ENCODE data around the gene PBX2.
"Not testable (repeated sequence)": the region's sequence is repeated elsewhere in the genome, so short reads cannot be mapped to it uniquely, and the experiment has no call there.

The PBX2 gene

DNA sequence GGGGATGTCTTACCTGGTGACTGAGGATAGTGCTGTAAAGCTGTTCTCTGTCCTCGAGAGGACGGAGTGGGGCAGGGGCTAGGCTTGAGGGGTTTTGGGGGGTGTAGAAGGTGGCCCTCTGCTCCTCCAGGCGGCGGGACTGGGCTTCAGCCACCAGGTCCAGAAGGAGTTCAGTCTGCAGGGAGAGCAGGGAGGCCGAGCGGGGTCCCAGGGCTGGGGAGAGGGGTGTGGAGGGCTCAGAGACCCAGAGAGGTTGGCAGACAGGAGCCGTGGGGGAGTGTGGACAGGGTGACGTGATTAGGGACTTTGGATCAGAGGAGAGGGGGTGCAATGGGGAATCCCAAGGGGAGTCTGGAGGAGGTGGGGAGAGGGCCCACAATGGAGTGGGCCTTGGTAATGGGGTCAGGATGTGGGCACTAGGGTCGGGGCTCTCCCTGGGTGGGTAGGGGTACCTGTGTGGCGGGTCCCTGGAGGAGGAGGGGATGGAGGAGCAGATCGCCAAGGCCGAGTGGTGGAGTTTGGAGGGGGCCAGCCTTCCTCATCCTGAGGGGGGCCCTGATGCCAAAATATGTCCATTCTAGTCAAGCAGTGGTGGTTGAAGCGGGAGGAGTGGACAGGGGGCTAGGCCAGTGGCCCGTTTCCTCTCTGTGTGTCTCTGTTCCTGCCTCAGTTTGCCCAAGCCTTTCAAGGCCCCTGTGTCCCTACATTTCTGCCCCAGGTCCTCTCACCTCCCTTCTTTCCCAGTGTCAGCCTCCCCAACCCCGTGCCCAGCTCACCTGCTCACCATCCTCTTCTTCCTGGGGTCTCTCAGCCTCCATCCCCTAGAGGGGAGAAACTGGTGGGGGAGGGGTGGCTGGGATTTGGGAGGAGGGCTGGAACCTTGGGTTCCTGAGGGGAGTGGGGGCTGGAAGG, 1.9 kb upstream of the PBX2 start:
- TF ChIP-seq POLR2AphosphoS5 (IDR thresholded peaks at IDR 0.05; ENCODE audit: borderline replicate concordance, low read depth, low read length) (no peak), FOXP2 (optimal IDR thresholded peaks at IDR 0.05; ENCODE audit: control extremely low read depth, extremely low read length, insufficient read depth) (no peak), EZH2 (IDR thresholded peaks at IDR 0.05) (no peak)
- Histone ChIP-seq H3K4me3 (peak overlapping the region; percentile 69), H3K9ac (ENCODE audit: insufficient read length) (peak overlapping the region; percentile 66), H3K36me3 (ENCODE audit: insufficient read depth, low read length) (peaks cover 15% of the 10 kb centered on the region), H3K9me3 (ENCODE audit: low read depth, low read length) (no peaks in the 10 kb centered on the region), H3K27ac (peak overlapping the region; percentile 97)
- DNase-seq (ENCODE audit: low read depth, low spot score): no peak

DNA sequence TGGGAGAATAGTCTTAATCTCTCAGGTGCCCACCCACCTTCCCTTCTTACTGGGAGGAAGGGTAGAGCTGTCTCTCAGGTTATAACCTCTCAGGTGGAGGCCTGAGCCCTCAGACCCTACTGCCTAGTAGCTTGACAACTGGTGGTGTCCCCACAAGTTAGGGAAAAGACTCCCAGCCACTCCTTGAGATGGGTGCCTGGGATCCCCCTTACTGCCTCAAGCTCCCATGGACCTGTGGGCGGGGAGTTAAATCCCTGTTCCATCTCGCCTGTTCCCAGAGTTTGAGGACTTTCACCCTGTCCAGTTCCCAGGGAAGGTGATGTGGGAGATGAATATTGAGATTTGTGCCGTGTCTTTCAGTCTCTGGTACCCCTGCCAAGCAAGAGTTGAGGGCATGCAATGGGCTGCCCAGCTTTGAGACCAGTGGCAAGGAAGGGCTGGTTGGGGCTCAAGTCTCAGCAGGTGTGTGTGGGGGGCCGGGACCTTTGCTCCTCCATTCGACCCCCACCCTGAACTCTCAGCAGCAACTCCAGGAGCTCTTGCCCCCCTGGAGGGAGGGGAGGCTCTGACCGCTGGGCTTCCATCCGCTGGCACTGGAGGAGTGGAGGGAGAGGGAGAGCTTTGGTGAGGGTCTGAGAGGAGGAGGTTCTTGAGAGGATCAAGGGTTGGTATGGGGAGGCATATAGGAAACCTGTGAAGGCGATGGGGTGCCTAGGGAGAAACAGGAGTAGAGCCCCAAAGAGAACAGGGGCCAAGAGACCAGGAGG, 1.1 kb upstream of the PBX2 start:
- H3K9ac ChIP-seq (ENCODE audit: insufficient read length): peak overlapping the region; percentile 66

GRCh38 chr6:32189742-32190053, 304 bp downstream of the PBX2 start:
- Histone ChIP-seq H3K4me3 (peak overlapping the region; percentile 87), H3K27ac (peak overlapping the region; percentile 87)

More for the DNA sequence above, 1.1 kb upstream of the PBX2 start:
- DNase-seq (ENCODE audit: low read depth, low spot score): no peak
- Histone ChIP-seq H3K36me3 (ENCODE audit: insufficient read depth, low read length) (peaks cover 21% of the 10 kb centered on the region), H3K9me3 (ENCODE audit: low read depth, low read length) (no peaks in the 10 kb centered on the region), H3K27ac (peak overlapping the region; percentile 97), H3K4me3 (peak overlapping the region; percentile 87)
- TF ChIP-seq EZH2 (IDR thresholded peaks at IDR 0.05) (no peak), FOXP2 (optimal IDR thresholded peaks at IDR 0.05; ENCODE audit: control extremely low read depth, extremely low read length, insufficient read depth) (no peak)

DNA sequence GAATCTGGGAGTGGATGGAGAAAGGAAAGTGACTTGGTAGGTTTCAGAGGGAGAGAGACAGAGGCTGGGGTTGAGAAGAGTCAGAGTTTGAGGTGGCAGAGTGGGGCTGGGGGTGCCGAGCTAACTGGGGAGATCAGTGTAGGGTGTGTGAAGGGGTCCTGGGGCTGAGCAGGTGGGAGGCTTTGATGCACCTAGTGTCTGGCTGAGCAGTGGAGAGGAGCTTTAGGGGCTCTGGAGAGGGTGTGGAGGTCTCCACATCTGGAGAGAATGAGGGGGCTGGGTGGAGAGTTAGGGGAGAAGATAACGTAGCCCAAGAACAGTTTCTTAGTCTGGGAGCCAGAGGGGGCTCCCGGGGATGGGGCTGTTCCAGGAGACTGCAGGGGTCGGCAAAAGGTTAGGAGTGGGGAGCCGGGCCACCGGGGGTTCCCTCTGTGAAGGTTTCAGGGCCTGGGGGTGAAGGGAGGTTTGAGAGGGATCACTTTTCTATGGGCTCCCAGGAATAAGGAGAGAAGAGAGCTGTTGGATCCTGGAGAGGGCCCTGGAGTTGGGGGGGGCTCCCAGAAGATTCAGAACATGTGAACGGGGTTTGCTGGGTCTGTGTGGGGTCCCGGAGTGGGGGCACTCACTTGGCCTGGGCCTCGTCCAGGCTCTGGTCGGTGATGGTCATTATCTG, 797 bp downstream of the PBX2 start:
- H3K4me3 ChIP-seq: peak overlapping the region; percentile 87

More at GRCh38 chr6:32189742-32190053, 304 bp downstream of the PBX2 start:
- Histone ChIP-seq H3K9me3 (ENCODE audit: low read depth, low read length) (no peaks in the 10 kb centered on the region), H3K36me3 (ENCODE audit: insufficient read depth, low read length) (peaks cover 21% of the 10 kb centered on the region), H3K9ac (ENCODE audit: insufficient read length) (peak overlapping the region; percentile 90)
- no peak for DNase-seq (ENCODE audit: low read depth, low spot score)
- TF ChIP-seq POLR2AphosphoS5 (IDR thresholded peaks at IDR 0.05; ENCODE audit: borderline replicate concordance, low read depth, low read length) (no peak), EZH2 (IDR thresholded peaks at IDR 0.05) (no peak), FOXP2 (optimal IDR thresholded peaks at IDR 0.05; ENCODE audit: control extremely low read depth, extremely low read length, insufficient read depth) (no peak)

GRCh38 chr6:32188381-32189068, 1.5 kb downstream of the PBX2 start:
- no peak; the same call in 1 of the 2 replicates for TF ChIP-seq POLR2AphosphoS5 (IDR thresholded peaks at IDR 0.05; ENCODE audit: borderline replicate concordance, low read depth, low read length)
- TF ChIP-seq EZH2 (IDR thresholded peaks at IDR 0.05): no peak
- TF ChIP-seq FOXP2 (optimal IDR thresholded peaks at IDR 0.05; ENCODE audit: control extremely low read depth, extremely low read length, insufficient read depth): no peak
- H3K27ac ChIP-seq: peak overlapping the region; percentile 87
- DNase-seq (ENCODE audit: low read depth, low spot score): no peak

More for the DNA sequence above, 797 bp downstream of the PBX2 start:
- Histone ChIP-seq H3K27ac (peak overlapping the region; percentile 87), H3K9me3 (ENCODE audit: low read depth, low read length) (no peaks in the 10 kb centered on the region), H3K36me3 (ENCODE audit: insufficient read depth, low read length) (peaks cover 21% of the 10 kb centered on the region), H3K9ac (ENCODE audit: insufficient read length) (peak overlapping the region; percentile 90)
- no peak for DNase-seq (ENCODE audit: low read depth, low spot score)
- TF ChIP-seq EZH2 (IDR thresholded peaks at IDR 0.05) (no peak), POLR2AphosphoS5 (IDR thresholded peaks at IDR 0.05; ENCODE audit: borderline replicate concordance, low read depth, low read length) (no peak), FOXP2 (optimal IDR thresholded peaks at IDR 0.05; ENCODE audit: control extremely low read depth, extremely low read length, insufficient read depth) (no peak)

GRCh38 chr6:32187725-32188380, 2.1 kb downstream of the PBX2 start:
- not testable (repeated sequence) for DNase-seq (ENCODE audit: low read depth, low spot score); H3K9me3 ChIP-seq (ENCODE audit: low read depth, low read length); H3K27ac ChIP-seq
- peak overlapping the region; percentile 90 for H3K9ac ChIP-seq (ENCODE audit: insufficient read length)
- H3K36me3 ChIP-seq (ENCODE audit: insufficient read depth, low read length): peaks cover 30% of the 10 kb centered on the region
- peak overlapping the region; percentile 87; the same call in 1 of the 2 replicates for H3K4me3 ChIP-seq

More at GRCh38 chr6:32188381-32189068, 1.5 kb downstream of the PBX2 start:
- H3K36me3 ChIP-seq (ENCODE audit: insufficient read depth, low read length): peaks cover 24% of the 10 kb centered on the region
- no peaks in the 10 kb centered on the region for H3K9me3 ChIP-seq (ENCODE audit: low read depth, low read length)
- peak overlapping the region; percentile 90 for H3K9ac ChIP-seq (ENCODE audit: insufficient read length)
- H3K4me3 ChIP-seq: peak overlapping the region; percentile 87

- no peaks in the 10 kb centered on the region for H3K9me3 ChIP-seq (ENCODE audit: low read depth, low read length)
- no peak for DNase-seq (ENCODE audit: low read depth, low spot score)
- peak overlapping the region; percentile 62 for H3K27ac ChIP-seq
- H3K9ac ChIP-seq (ENCODE audit: insufficient read length): peak overlapping the region; percentile 20
- peaks cover 36% of the 10 kb centered on the region for H3K36me3 ChIP-seq (ENCODE audit: insufficient read depth, low read length)
- no peak overlapping the region for H3K4me3 ChIP-seq
- no peak for TF ChIP-seq FOXP2 (optimal IDR thresholded peaks at IDR 0.05; ENCODE audit: control extremely low read depth, extremely low read length, insufficient read depth)
- no peak for TF ChIP-seq POLR2AphosphoS5 (IDR thresholded peaks at IDR 0.05; ENCODE audit: borderline replicate concordance, low read depth, low read length)
- TF ChIP-seq EZH2 (IDR thresholded peaks at IDR 0.05): no peak
Measured at GRCh38 chr6:32187009-32187709, 2.8 kb downstream of the PBX2 start.

DNA sequence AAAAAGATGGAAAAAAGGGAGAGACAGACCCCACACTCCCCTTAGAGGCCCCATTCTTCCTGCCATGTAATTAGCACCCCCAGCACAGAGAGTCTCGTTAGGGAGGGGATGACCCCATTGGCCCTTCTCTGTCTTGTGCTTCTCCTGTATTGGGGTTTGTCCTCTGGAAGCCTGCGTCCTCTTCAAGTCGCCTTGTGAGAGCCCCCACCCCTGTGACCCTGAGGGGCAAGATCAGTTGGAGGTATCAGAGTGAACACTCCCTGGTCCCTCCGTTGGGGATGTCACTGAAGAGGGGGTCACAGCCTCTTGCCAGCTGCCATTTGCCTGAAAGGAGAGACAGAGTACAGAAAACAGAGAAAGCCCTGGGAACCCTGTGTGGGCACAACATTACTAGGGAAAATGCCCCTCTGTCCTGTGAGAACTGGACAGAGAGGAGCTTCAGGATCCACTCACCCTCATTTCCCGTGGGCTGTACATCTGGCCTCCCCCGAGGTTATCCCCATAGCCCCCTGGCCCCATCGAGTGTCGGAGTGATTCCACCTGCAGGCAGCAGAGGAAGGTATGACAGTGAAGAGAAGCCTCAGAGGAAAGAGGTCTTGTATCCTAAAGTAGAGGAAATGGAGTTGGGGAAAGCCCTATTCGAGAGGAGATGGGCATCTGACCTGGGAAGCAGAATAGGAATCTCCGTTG, 3.7 kb downstream of the PBX2 start:
- peaks cover 37% of the 10 kb centered on the region for H3K36me3 ChIP-seq (ENCODE audit: insufficient read depth, low read length)
- not testable (repeated sequence) for H3K9me3 ChIP-seq (ENCODE audit: low read depth, low read length); DNase-seq (ENCODE audit: low read depth, low spot score); H3K4me3 ChIP-seq
- peak overlapping the region; percentile 62 for H3K27ac ChIP-seq
- H3K9ac ChIP-seq (ENCODE audit: insufficient read length): peak overlapping the region; percentile 20

GRCh38 chr6:32185681-32186131, 4.3 kb downstream of the PBX2 start:
- H3K27ac ChIP-seq; H3K4me3 ChIP-seq; DNase-seq (ENCODE audit: low read depth, low spot score); H3K9me3 ChIP-seq (ENCODE audit: low read depth, low read length); H3K9ac ChIP-seq (ENCODE audit: insufficient read length): not testable (repeated sequence)
- peaks cover 43% of the 10 kb centered on the region for H3K36me3 ChIP-seq (ENCODE audit: insufficient read depth, low read length)

Measured in SK-N-MC (cell line).